Measurements from ENCODE around the gene HIBADH.

Gene HIBADH

GRCh38 chr7:27634671-27635493 is 27.8 kb downstream of the HIBADH start:
- DNase-seq: no peak

- no peak for DNase-seq
Observed at GRCh38 chr7:27633062-27633461, 29.6 kb downstream of the HIBADH start.

- no peak for DNase-seq
Observed at GRCh38 chr7:27631391-27631790, 31.3 kb downstream of the HIBADH start.

- DNase-seq: no peak
Observed at GRCh38 chr7:27627146-27627545, 35.5 kb downstream of the HIBADH start.

DNA sequence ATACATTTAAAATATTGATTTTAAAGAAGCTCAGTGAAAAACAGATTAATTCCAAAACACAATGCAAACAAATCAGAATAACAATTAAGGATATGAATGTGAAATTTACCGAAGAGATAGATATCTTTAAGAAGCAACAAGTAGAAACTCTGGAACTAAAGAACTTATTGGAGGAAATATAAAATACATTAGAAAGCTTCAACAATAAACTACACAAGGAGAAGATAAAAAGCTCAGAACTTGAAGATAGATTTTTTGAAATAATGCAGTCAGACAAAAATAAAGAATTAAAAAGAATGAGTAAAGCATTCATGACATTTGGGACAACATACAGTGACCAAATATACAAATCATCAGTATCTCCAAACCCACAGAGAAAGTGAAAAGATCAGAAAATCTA is 43.2 kb downstream of the HIBADH start:
- no peak for DNase-seq

DNA sequence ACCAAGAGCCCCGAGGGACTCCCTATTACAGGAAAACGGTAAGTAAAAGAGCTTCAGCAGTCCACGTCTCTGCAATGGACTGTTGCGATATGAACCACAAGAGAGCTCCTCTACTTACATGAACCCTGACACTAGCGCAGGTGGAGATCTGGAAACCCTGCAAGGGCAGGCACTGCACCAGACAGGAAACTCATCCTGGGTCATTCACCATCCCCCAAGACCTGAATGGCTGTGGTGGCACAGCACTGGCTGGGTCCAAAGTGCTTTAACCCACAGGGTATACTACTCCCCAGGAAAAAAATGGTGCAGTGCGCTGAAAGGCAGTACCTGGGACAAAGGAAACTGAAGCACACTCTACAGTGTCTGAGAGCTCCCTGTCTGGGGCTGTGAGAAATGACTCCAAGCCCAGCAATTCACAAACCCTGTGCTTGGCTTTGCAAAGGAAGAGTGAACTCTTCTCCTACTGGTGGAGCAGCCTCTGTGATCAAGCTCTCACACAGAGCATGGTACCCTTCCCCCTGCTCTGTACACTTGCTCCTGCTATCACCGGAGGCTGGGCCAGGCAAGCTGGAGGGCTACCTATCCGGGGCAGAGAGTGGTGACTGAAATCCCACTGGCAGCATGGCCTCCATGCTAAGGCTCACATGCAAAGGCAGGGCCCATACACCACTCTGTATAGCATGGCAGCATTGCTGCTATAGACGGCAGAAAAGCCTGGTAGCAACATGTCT is 44.9 kb downstream of the HIBADH start:
- DNase-seq: no peak

GRCh38 chr7:27616914-27617548 is 45.7 kb downstream of the HIBADH start:
- no peak for DNase-seq

DNA sequence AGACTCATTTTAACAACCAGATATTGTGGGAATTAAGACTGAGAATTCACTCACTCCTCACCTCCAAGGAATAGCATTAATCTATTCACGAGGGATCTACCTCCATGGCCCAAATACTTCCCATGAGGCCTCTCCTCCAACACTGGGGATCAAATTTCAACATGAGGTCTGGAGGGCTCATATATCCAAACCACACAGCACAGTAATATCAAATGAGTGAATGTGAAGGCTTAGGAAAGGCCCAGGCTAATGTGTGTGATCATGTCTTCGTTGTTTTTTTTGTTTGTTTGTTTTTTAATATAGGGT is 46.5 kb downstream of the HIBADH start:
- no peak for DNase-seq

DNA sequence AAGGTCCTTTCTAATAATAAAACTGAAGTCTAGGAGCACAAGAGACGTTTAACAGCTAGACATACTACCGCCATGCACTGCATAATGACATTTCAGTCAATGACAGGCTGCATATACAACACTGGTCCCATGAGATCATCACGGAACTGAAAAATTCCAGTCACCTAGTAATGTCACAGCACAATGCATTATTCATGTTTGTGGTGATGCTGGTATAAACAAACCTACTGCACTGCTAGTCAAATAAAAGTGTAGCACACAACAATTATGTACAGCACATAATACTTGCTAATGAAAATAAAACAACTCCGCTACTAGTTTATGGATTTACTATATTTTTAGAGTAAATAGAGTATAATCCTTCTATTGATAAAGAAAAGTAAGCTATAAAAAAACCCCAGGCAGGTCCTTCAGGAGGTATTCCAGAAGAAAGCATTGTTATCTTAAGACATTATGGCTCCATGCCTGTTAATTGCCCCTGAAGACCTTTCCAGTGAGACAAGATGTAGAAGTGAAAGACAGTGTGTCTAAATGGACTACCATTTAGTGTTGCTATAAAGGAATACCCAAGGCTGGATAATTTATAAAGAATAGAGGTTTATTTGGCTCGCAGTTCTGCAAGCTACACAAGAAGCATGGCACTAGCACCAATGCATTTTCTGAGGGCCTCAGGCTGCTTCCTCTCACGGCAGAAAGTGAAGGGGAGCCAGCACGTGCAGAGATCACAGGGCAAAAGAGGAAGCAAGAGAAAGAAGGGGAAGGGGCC is 47.1 kb downstream of the HIBADH start:
- DNase-seq: no peak

DNA sequence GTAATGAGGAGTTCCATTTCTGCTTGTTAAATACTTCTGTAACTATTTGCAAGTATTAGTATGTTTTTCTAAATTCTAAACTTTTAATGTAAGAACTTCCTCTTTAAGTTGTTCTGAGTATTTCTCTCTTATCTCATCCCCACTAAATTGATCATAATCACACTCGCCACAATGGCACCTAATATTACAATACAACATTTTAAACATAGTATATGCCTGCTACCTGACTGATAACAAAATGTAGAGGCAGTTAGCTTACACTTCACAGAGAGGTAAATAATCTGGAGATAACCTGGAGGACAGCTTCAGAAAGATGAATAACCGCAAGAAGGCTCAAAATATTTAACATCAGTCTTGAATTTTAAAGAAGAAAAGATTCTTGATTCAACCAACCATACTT is 48.6 kb downstream of the HIBADH start:
- no peak for DNase-seq

DNA sequence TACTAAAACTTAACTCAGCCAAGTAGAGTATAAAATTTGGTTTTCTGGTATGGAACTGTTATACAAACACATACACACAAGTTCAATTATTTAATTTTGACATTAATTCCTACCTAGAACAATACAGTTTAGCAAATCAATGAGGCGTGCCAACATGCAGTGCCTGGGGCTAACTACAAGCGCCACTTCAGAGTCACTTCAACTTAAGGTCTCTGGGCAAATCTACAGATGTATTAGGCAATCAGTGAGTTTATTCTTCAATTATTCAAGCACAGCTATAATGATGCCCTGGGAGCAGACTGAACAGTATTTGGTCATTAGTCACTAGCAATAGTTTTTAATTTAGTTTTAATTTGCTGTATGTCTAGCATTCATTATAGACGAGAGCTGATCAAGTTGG is 51.6 kb downstream of the HIBADH start:
- no peak for DNase-seq

DNA sequence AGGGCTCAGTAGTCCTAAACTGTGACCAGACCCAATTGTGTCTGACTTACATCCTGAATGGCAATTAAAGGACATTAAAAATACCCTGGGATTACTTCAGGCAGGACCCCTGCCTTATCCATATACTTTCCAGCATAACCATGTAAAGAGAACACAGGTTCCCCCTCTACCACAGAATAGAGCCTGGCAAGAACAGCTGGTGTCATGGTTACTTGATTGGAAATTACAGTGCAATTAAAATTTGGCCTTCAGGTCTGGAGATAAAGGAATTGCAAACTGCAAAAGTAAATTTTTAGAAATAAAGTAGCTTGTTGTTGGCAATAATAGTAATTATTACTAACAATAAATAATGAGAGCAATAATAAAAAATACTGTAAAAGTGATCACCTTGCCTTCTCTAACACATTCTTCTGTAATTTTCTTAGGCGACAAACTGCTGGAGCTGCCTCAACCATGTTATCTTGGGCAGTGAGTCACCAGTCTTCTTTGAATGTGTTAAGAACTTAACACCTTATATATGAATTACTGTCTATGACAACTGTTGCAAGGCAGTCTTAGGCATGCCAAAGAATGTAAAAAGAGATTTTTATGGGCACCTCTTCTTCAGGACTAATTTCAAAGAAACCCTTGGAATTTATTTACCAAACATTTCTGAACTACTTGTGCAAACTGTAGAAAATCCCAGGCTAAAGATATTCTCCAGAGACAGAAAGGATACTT is 53.7 kb downstream of the HIBADH start:
- no peak for DNase-seq

GRCh38 chr7:27607210-27607606 is 55.5 kb downstream of the HIBADH start:
- no peak for DNase-seq

- DNase-seq: no peak
Observed at GRCh38 chr7:27606270-27607209, 56.1 kb downstream of the HIBADH start.

GRCh38 chr7:27605689-27606269 is 56.9 kb downstream of the HIBADH start:
- no peak for DNase-seq

DNA sequence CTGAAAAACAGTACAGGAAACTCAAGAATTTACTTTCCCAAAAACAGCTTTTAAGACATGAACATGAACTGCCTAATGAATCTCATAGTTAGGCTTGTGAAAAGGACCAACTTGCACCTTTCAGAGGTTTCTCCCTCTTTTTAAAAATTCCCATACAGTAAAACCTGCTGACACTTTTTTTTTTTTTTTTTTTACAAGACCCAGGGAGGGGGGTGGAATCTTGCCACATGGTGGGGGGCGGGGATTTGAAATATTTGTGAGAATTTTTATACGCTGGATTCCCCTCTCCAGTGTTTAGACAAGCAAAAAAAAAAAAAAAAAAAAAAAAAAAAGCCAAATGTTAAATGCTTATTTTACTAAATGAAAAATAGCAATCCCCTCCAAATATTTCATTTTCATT is 57.4 kb downstream of the HIBADH start:
- DNase-seq: no peak

- DNase-seq: no peak
Observed at GRCh38 chr7:27603813-27604212, 58.9 kb downstream of the HIBADH start.

GRCh38 chr7:27602766-27603165 is 59.9 kb downstream of the HIBADH start:
- no peak for DNase-seq

DNA sequence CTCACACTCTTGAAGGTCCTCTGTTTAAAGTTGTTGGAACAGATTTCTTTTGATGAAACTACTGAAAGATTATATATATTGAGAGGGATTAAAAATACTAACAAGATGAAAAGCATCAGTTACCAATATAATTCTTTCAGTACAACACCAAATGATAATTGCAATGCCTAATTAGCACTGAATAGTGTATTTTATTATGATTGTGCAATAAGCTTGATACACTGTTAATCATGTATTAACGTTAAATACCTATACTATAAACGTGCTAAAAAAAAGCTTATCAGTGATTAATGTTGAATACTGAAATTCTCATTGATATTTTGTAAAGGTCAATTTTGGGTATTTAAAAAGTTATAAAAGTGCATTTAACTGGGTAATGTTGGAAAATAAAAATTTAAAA is 61.5 kb downstream of the HIBADH start:
- no peak for DNase-seq

DNA sequence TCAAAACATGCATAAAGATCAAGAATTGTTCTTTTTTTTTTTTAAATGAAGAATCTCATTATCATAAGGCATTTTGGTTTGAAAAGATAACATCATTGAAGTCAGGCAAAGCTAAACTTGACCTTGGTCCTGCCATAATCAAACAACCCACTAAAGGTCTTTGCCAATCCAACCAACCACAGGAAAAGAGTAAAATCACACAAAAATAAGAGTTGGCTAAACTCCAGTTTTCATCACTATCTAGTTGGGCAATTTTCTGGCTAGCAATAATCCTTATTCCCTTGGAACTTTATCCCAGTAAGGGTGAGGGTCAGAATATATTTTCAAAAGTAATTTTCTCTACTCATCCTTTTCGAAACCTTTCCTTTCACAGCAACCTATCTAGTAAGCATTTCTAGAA is 62.4 kb downstream of the HIBADH start:
- no peak for DNase-seq

DNA sequence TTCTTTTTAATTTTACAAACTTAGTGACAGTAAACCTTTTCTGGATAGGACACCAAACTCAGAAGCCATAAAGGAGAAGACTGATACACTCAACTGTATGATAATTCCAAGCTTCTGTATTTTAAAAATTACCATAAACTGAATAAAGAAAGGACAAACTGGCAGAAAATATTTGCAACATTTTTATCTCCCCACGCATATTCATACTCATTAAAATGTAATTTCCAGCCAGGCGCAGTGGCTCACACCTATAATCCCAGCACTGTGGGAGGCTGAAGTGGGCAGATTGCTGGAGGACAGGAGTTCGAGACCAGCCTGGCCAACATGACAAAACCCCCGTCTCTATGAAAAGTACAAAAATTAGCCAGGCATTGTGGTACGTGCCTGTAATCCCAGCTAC is 67.7 kb downstream of the HIBADH start:
- no peak for DNase-seq
